Stimulated activated memory B cell treated with anti-CD40 and anti-IgM and Interleukin-4, amounts not matched to agents 10 μg/mL and 1 μg/mL and 100 μg/mL, for 72 hours (primary cell): ENCODE measurements around the gene PRKAR2B.
A peak's percentile ranks its signal among the peaks of the same experiment; 100 is the strongest.
"Not testable (repeated sequence)": the region's sequence is repeated elsewhere in the genome, so short reads cannot be mapped to it uniquely, and the experiment has no call there.

Experiments used
- ATAC-seq: fragments of 150-1000 bp; cut with Tn5 transposase; 2 replicates; pipeline ENCODE4 v1.10.0; 2021
- H3K27ac Mint-ChIP-seq: one replicate; pipeline ENCODE4 v1.8.0; 2022; ENCODE audit warnings: mild to moderate bottlenecking, mixed read lengths
- H3K27me3 Mint-ChIP-seq: one replicate; pipeline ENCODE4 v1.8.0; 2022; ENCODE audit warnings: mixed read lengths
- H3K36me3 Mint-ChIP-seq: one replicate; pipeline ENCODE4 v1.8.0; 2022; ENCODE audit warnings: mixed read lengths
- H3K4me1 Mint-ChIP-seq: one replicate; pipeline ENCODE4 v1.8.0; 2022; ENCODE audit warnings: mixed read lengths
- H3K4me3 Mint-ChIP-seq: one replicate; pipeline ENCODE4 v1.8.0; 2022; ENCODE audit warnings: mild to moderate bottlenecking, moderate library complexity, mixed read lengths
- H3K9me3 Mint-ChIP-seq: one replicate; pipeline ENCODE4 v1.8.0; 2022; ENCODE audit warnings: mixed read lengths

Gene PRKAR2B

DNA sequence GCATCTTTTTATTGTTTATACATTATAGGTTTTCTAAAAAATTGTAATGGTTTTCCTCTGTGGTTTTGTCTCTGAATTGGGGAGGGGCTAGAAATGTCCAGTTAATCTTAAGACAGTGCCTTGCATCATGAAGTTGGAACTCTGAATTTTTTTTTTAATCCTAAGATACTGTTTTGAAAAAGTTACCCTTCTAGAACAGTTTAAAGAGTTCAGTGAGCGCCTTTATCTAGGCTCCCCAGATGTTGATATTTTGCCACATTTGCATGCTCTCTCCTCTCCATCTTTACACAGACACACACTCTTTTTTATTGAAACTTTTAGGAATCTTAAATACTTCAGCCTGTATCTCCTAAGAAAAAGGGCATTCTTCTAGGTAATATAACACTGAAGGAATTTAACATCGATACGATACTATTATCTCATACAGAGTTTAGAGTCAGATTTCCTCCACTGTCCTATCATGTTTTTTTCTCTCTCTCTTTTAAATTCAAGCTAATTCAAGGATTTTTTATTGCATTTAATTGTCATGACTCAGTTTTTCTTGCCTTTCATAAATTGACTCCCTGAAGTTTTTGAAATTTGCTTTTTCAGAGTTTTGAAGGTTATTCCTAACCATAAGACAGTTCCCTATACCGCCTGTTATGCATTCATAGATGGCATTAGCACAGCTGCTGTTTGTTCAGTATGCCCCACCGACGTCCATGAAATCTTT, 31.5 kb downstream of the PRKAR2B start:
- no peak for ATAC-seq
- no peaks in the 10 kb centered on the region for H3K9me3 Mint-ChIP-seq
- no peaks in the 10 kb centered on the region for H3K27me3 Mint-ChIP-seq
- H3K36me3 Mint-ChIP-seq: no peaks in the 10 kb centered on the region
- no peaks in the 10 kb centered on the region for H3K4me1 Mint-ChIP-seq
- H3K27ac Mint-ChIP-seq: no peak overlapping the region
- H3K4me3 Mint-ChIP-seq: no peak overlapping the region

DNA sequence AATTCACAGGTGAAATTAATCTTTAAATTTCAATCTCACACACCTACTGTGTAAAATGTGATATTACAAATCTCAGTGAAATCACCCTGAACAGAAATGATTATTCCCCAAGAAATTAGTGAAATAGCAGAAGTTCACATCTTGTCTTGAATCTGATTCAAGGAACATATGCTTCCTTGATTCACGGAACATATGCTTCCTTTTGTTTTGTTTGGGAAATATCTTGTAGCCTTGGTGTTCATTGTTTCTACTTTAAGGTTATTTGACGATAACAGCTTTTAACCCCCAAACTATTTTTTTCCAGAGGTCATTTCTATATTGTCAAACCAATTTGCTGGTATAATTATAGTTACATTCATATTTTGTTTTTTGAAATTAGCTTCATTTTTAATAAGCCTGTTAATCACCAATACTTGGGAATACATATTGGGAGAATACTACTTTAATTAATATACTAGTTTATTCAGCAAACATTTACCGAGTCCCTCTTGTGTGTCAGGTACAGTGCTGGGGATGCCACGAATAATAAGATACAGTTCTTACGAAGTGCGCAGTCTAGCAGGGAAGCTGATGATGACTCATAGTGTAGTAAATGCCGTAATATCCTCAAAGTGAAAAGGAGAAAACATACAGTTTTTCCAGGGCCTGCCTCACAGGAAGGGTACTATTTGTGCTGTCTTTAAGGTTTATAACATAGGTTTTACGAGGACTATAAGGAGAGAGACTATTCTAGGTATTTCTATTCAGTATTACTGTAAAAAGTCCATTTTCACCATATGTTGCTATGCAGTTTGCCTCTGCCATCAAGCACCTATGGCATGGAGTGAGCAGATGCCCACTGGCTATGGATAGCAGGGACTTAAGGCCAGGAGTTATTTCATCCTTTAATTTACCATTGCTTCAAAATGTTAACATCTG, 32.5 kb downstream of the PRKAR2B start:
- H3K27me3 Mint-ChIP-seq: no peaks in the 10 kb centered on the region
- H3K27ac Mint-ChIP-seq: no peak overlapping the region
- no peaks in the 10 kb centered on the region for H3K36me3 Mint-ChIP-seq
- no peaks in the 10 kb centered on the region for H3K9me3 Mint-ChIP-seq
- no peak overlapping the region for H3K4me3 Mint-ChIP-seq
- no peaks in the 10 kb centered on the region for H3K4me1 Mint-ChIP-seq
- no peak for ATAC-seq

DNA sequence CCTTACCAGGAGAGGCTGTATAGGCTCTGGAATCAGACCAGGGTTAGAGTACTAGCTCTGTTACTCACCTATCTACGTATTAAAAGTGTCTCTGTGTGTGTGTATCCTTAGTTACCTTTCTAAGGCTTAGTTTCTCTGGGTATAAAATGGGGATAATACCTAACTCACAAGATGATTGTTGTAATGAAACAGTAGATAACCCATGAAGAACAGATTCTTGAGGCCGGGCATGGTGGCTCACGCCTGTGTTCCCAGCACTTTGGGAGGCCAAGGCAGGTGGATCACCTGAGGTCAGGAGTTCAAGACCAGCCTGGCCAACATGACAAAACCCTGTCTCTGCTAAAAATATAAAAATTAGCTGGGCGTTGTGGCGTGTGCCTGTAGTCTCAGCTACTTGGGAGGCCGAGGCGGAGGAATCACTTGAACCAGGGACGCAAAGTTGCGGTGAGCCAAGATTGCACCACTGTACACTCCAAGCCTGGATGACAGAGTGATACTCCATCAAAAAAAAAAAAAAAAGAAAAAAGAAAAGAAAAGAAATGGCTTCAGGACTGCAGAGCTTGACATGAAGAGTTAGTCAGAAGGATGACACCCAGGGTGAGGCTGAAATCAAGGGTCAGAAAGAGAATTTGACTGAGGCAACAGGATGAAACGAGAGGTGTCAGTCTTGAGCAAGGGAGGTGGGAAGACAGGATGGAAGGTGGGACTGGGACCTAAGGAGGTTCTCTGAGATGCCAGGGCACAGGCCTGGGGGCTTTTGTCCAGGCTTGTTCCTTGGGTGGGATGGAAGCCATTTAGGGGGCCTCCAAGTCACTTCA, 33.4 kb downstream of the PRKAR2B start:
- ATAC-seq: no peak
- no peaks in the 10 kb centered on the region for H3K4me1 Mint-ChIP-seq
- no peaks in the 10 kb centered on the region for H3K9me3 Mint-ChIP-seq
- no peak overlapping the region for H3K27ac Mint-ChIP-seq
- H3K36me3 Mint-ChIP-seq: no peaks in the 10 kb centered on the region
- H3K27me3 Mint-ChIP-seq: no peaks in the 10 kb centered on the region
- H3K4me3 Mint-ChIP-seq: no peak overlapping the region

DNA sequence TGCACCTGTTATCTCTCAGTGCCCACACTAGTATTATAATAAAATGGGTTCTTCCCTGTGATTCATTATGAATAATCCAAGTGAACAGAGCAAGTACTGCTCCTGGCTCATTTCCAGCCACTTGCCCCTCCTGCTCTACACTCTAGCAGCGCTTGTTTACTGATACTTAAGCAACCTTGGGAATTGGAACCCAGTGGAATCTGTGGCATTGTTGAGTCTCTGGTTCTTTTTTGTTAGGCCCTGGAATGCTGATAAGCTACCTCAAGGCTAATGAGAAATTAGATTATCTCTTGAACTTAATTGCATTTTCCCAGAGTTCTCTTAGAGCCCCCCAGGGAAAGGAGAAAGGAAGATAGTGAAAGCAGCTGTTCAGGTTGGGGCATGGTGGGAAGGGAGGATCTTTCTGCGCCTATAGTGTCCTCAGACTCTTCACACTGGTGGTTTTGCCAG, 34.0 kb downstream of the PRKAR2B start:
- Mint-ChIP-seq H3K36me3 (no peaks in the 10 kb centered on the region), H3K4me3 (no peak overlapping the region), H3K9me3 (no peaks in the 10 kb centered on the region), H3K27ac (no peak overlapping the region), H3K4me1 (no peaks in the 10 kb centered on the region), H3K27me3 (no peaks in the 10 kb centered on the region)
- ATAC-seq: no peak

DNA sequence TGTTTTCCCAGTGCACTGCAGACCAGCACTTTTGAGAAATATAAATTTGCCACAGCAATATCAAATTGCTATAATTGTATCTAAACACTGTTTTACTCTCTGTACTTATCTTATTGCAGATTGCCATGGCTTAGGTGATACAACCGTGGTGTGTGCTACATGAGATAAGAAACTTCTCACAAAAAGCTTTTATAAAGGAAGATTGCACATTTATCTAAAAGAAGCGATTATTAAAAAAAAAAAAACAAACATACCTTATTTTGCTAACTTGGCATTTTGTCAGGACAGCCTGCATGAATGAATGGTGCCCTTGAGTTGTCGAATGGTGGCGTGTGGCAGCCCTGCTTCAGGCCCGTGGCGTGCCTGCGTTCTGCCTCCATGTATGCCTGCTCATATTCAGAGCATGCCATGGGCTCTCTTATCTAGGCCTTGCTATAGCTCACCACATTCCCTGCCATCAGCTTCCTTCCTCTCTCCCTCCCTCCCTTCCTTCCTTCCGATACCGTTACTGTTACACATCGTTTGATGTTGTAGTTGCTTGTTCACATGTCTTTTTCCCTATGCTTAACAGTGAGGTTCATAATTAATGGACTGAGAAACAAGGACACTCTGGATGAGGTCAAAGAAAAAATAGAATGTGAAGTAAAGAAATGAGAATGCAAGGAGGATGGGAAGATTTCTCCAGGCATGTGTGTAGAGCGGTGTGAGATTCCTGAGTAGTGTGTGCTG, 34.9 kb downstream of the PRKAR2B start:
- no peaks in the 10 kb centered on the region for H3K9me3 Mint-ChIP-seq
- no peaks in the 10 kb centered on the region for H3K4me1 Mint-ChIP-seq
- H3K36me3 Mint-ChIP-seq: no peaks in the 10 kb centered on the region
- no peak for ATAC-seq
- no peak overlapping the region for H3K27ac Mint-ChIP-seq
- H3K4me3 Mint-ChIP-seq: no peak overlapping the region
- no peaks in the 10 kb centered on the region for H3K27me3 Mint-ChIP-seq

DNA sequence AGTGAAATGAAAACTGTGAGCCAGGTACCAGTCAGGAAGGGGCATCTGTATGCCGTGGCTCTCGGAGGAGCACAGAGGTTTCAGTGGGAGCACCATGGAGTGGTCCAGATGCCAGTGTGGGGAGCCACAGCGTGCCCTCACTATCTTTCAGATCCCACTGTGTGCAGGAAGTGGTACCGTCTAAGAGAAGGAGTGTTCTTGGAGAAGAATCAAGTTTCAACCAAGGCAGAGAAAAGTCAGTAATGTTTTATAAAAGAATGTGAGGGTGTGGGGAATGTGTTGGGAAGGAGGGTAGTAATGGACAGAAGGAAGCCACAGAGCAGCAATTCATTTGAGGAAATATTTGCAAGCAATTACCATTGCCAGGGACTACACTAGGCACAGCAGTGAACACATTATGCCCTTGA, 35.6 kb downstream of the PRKAR2B start:
- H3K36me3 Mint-ChIP-seq: no peaks in the 10 kb centered on the region
- no peaks in the 10 kb centered on the region for H3K4me1 Mint-ChIP-seq
- H3K27ac Mint-ChIP-seq: no peak overlapping the region
- no peaks in the 10 kb centered on the region for H3K9me3 Mint-ChIP-seq
- H3K4me3 Mint-ChIP-seq: no peak overlapping the region
- ATAC-seq: peak; percentile 12
- H3K27me3 Mint-ChIP-seq: no peaks in the 10 kb centered on the region

DNA sequence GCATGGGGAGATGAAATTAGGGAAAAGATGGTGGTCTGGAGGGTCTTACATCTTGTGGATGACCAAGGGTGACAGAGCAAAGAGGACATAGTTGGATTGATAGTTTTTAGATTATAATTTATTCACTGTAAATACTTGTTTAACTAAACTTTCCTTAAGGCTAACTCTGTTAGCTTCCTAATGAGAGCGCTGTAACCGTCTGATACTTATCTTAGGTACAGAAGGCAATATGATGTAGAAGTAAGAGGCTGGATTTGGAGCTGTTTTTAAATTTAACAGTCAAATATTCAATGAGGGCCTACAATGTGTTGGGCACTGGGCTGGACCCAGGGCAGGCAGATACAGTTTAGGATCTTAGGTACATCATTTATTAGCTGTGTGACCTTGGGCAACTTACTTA, 36.0 kb downstream of the PRKAR2B start:
- Mint-ChIP-seq H3K27ac (no peak overlapping the region), H3K4me1 (no peaks in the 10 kb centered on the region)
- ATAC-seq: no peak

DNA sequence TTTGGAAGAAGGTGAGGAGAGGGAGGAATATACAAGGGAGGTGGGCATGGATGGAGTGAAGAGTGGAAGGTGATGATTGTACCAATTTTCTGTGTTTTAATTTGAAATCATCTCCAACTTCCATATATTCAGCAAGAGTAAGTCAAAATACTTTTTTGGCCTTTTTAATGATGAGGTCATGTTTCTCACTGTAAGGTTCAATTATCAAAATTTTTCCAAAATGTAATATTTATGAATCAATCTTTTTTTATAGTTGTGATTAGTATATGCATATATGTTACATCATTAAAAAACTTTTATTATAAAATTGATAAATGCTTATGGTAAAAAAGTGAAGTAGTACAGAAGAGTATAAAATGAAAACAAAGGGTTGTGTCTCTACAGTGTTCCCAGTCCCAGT, 40.7 kb downstream of the PRKAR2B start:
- Mint-ChIP-seq H3K36me3 (no peaks in the 10 kb centered on the region), H3K27ac (no peak overlapping the region), H3K9me3 (no peaks in the 10 kb centered on the region), H3K27me3 (no peaks in the 10 kb centered on the region), H3K4me3 (no peak overlapping the region), H3K4me1 (no peaks in the 10 kb centered on the region)
- no peak for ATAC-seq

More for the DNA sequence above, 36.0 kb downstream of the PRKAR2B start:
- Mint-ChIP-seq H3K36me3 (no peaks in the 10 kb centered on the region), H3K27me3 (no peaks in the 10 kb centered on the region), H3K4me3 (no peak overlapping the region), H3K9me3 (no peaks in the 10 kb centered on the region)

DNA sequence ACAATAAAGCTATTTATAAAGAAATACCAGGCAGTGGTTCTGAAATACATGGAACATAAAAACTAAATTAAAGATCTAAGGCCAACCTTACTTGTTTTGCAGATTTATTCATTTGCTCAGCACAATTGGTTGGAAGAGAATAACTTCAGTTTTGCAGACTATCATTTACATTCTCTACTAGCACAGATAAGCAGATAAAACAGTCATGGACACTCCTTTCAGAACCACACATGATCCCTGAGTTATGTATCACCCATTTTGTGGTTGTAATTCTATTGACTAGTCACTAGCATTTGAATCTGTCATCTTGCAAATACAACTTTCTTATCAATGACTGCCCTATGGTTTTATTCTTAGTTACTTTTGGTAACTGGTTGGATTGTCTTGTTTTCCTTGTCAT, 45.1 kb downstream of the PRKAR2B start:
- no peak for ATAC-seq
- Mint-ChIP-seq H3K4me3 (no peak overlapping the region), H3K9me3 (no peaks in the 10 kb centered on the region), H3K27ac (no peak overlapping the region), H3K4me1 (no peaks in the 10 kb centered on the region), H3K27me3 (no peaks in the 10 kb centered on the region), H3K36me3 (no peaks in the 10 kb centered on the region)

DNA sequence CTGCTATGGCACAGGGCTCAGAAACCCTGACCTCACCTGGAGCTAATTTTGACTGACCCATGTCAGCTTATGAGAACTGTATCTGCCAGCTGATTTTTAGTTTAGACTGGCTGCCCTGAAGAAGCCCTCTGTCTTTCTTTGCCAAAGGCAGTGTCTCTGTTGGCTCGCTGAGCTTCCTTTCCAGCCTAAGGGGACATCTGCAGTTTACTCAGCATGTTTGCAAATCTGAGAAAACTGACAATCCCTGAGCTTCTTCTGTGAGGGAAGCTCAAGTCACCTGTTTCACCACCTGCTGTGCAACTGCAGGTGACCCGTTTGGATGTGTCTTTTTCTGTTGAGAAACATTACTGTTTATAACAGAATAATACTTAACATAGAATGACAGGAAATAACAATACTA, 46.0 kb downstream of the PRKAR2B start:
- H3K9me3 Mint-ChIP-seq: no peaks in the 10 kb centered on the region
- H3K36me3 Mint-ChIP-seq: no peaks in the 10 kb centered on the region
- H3K27me3 Mint-ChIP-seq: peaks cover 2% of the 10 kb centered on the region
- no peak overlapping the region for H3K27ac Mint-ChIP-seq
- no peak for ATAC-seq
- no peaks in the 10 kb centered on the region for H3K4me1 Mint-ChIP-seq
- H3K4me3 Mint-ChIP-seq: no peak overlapping the region

DNA sequence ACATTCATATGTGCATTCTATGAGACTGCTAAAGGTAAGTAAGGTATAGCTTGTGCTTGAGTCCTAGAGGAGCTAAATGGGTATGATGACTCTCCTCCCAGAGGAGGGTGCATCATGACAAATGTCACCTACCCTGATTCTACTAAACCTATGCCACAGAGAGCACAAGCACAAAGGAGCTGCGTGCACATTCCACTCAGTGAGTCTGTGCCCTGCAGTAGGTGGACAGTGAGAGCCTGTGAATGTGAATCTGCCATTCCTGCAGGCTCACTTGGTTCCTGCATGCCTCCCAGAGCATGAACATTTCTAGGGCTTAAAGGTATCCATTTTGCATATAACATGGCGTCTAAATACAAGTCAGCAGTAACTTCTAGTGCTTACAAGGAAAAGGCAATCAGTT, 46.8 kb downstream of the PRKAR2B start:
- Mint-ChIP-seq H3K27me3 (peaks cover 10% of the 10 kb centered on the region), H3K4me3 (no peak overlapping the region), H3K36me3 (no peaks in the 10 kb centered on the region), H3K9me3 (no peaks in the 10 kb centered on the region), H3K4me1 (no peaks in the 10 kb centered on the region), H3K27ac (no peak overlapping the region)
- ATAC-seq: no peak

DNA sequence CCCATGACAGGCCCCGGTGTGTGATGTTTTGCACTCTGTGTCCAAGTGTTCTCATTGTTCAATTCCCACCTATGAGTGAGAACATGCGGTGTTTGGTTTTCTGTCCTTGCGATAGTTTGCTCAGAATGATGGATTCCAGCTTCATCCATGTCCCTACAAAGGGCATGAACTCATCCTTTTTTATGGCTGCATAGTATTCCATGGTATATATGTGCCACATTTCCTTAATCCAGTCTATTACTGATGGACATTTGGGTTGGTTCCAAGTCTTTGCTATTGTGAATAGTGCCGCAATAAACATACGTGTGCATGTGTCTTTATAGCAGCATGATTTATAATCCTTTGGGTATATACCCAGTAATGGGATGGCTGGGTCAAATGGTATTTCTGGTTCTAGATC, 49.2 kb downstream of the PRKAR2B start:
- H3K27ac Mint-ChIP-seq, H3K4me3 Mint-ChIP-seq, H3K4me1 Mint-ChIP-seq, H3K36me3 Mint-ChIP-seq, H3K9me3 Mint-ChIP-seq, ATAC-seq: not testable (repeated sequence)
- peaks cover 33% of the 10 kb centered on the region for H3K27me3 Mint-ChIP-seq

DNA sequence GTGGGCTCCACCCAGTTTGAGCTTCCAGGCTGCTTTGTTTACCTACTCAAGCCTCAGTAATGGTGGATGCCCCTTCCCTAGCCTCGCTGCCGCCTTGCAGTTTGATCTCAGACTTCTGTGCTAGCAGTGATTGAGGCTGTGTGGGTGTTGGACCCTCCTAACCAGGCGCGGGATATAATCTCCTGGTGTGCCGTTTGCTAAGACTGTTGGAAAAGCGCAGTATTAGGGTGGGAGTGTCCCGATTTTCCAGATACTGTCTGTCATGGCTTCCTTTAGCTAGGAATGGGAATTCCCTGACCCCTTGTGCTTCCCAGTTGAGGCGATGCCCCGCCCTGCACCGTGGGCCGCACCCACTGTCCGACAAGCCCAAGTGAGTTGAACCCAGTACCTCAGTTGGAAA, 54.6 kb downstream of the PRKAR2B start:
- H3K27ac Mint-ChIP-seq, ATAC-seq, H3K36me3 Mint-ChIP-seq, H3K4me1 Mint-ChIP-seq, H3K4me3 Mint-ChIP-seq, H3K9me3 Mint-ChIP-seq: not testable (repeated sequence)
- H3K27me3 Mint-ChIP-seq: peaks cover 60% of the 10 kb centered on the region

DNA sequence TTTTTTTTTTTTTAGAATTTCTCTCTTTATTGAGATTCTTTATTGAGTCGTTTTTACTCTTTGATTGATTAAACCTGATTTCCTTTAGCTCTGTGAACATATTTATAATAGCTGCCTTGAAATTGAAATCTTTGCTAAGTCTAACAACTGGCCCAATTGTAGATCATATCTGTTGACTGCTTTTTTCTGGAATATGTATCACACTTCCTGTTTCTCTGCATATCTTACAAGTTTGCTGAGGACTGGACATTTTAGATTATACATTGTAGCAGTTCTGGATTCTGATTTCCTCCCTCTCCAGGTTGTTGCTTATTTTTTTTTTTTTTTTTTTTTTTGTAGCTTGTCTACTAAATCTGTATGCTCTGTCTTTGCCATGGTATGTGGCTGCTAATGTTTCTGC, 56.3 kb downstream of the PRKAR2B start:
- H3K4me1 Mint-ChIP-seq: peaks cover 4% of the 10 kb centered on the region
- peaks cover 2% of the 10 kb centered on the region for H3K9me3 Mint-ChIP-seq
- no peak overlapping the region for H3K27ac Mint-ChIP-seq
- ATAC-seq: no peak
- no peak overlapping the region for H3K4me3 Mint-ChIP-seq
- peaks cover 55% of the 10 kb centered on the region for H3K27me3 Mint-ChIP-seq
- H3K36me3 Mint-ChIP-seq: peaks cover 9% of the 10 kb centered on the region

DNA sequence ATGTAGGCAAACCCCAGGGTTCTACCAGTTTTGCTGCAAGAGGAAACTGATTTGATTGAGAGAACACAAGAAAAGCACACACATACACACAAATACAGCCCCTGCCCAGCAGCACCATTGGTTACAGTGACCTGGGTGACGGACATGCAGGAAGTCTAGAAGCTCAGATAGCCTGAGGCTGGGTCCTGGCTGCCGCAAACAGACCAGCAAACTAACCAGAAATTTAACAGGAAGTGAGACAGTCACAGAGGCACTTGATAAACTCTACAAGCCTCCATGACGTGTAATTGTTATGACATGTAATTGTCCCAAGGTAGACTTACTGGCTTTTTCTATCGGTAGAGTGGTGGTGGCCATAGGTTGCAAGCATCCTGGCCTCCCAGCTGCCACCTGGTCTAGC, 58.9 kb downstream of the PRKAR2B start:
- Mint-ChIP-seq H3K27me3 (peaks cover 30% of the 10 kb centered on the region), H3K27ac (no peak overlapping the region), H3K4me3 (no peak overlapping the region), H3K36me3 (peaks cover 9% of the 10 kb centered on the region), H3K9me3 (no peaks in the 10 kb centered on the region), H3K4me1 (peaks cover 4% of the 10 kb centered on the region)
- peak; percentile 56 for ATAC-seq
